GM13977 (cell line): ENCODE results near the gene UNC5B.

ENCODE experiments used
- DNase-seq: peaks from one replicate; pipeline ENCODE4 v3.0.0; 2012; ENCODE audit warnings: low spot score
- CTCF ChIP-seq: IDR thresholded peaks from 2 replicates; pipeline ENCODE4 v1.5.1; 2012; ENCODE audit warnings: mild to moderate bottlenecking, control low read depth; ENCODE audit not compliant: insufficient read depth; ENCODE audit errors: extremely low read depth, missing control alignments
- in situ Hi-C: fragments of 300-500 bp; cut with MboI; formaldehyde crosslinking; loops from one replicate; pipeline ENCODE4 v1.12.0; 2022; ENCODE audit warnings: low sequenced_read_pairs, low pct_unique_long_range_greater_than_20kb, mixed read lengths, inconsistent platforms; ENCODE audit not compliant: unreplicated experiment

The UNC5B gene

DNA sequence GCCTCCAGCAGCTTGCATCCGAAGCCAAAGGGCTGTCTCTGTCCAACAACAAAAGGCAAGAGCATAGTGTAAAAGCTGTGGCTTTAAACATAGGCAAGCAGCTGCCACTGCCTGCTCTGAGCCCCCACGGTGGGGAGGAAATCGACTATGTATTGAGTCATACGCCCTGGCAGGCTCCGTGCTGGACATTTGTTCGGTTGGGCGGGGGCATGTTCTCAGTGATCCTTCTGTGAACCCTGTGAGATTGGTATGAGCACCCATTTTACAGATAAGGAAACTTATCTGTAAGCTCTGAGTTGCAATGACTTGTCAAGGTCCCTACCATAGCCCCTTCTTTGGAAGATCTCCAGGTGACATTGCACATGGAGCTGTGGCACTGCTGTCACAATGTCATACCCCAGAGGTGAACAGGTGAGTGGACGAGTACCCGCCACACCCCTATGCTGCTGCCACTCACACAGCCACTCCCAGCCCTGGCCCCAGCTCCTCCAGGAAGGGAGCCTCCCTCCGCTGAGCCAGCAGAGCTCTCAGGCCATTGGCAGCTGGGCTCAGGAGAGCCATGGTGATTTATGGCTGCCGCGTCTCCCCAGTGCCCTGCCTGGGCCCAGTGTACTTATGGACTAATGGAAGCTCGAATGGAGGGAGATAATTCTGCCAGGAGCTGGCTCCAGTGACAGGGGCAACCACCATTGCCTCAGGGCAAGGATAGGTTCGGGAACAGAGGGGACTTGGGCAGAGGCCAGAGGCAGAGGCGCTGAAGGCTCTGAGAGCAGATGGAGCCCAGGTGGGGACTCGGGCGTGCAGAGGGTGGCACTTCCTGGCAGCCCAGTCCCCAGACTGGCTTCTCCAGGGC is 43.7 kb downstream of the UNC5B start:
- no peak for DNase-seq
- no peak for TF ChIP-seq CTCF

DNA sequence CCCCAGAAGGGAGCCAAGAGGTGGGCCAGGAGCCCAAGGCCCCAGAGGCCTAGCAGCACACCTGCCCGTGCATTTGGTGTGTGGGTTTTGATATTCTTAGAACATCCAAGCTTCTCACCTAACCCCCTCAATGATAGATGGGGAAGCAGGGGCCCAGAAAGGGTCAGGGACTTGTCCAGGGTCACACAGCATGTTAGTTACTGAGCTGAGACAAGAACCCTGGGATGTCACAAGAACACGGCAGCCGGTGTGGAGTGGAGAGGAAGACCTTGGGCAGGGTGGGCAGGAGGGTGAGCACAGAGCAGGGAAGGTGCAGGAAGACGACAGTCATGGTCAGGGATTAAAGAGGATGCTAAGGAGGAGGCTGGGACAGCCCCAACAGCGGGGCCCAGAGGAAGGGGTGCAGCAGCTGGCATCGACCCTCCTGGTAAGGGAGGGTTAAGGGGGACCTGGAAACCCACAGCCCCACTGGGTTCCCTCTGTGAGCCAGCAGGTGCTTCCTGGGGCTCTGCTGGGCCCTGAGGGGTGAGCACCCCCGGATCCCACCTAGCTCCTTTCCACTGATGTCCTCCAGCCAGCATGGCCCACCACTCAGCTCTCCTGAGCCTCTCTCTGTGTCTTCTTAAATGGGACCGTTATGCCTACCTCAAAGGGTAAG is 44.4 kb downstream of the UNC5B start:
- no peak for DNase-seq
- no peak for TF ChIP-seq CTCF
- in situ Hi-C loops = no loop called here

More for the DNA sequence above, 43.7 kb downstream of the UNC5B start:
- in situ Hi-C loops = no loop called here

DNA sequence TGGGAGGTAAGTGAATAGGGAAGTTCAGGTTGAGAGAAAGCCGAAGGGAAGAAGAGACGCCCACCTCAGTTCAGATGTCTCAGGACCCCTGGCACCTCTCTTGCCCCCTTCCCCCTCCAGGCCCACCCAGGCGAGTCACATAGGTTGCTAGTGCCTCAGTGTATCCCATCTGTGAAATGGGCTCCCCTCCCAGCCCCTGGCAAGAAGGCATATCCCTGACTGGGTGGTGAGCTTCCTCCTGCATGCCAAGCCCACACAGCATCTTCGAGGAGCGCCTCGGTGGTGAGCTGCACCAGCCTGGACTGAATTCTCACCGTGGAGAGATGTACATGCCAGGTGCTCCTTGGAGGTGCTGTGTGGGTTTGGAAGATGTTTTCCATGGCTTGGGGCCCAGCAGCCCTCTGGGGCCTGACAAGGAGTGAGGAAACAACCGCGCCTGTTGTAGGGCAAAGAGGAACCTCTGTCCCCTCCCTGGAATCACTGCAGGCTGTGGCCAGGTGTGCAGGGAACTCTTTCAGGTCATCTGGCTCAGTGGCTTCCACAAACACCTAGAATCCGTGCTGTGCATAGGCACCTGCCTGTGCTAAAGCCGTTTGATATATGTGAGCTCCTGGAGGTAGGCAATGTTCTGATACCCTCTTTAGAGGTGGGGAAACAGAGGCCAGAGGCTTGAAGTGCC is 45.1 kb downstream of the UNC5B start:
- in situ Hi-C loops = no loop called here
- DNase-seq = no peak
- TF ChIP-seq CTCF = no peak

DNA sequence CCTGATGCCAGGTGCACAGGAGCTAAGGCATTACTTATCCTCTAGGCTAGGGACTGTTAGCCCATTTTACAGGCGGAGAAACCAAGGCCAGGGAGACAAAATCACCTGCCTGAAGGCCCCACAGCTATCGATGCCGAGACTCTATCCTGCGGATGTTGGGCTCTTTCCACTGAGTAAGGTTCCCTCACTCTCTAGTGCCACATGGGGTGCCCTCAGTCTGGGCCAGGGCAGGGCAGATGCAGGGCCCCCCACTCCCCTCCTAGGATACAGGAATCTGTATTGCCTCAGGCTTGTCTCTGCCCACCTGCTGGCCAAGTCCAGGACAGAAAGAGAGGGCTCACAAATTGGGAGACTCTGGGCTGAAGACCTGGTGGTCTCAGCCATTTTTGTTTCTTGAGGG is 45.7 kb downstream of the UNC5B start:
- in situ Hi-C loops = no loop called here
- no peak for TF ChIP-seq CTCF
- DNase-seq = no peak

- TF ChIP-seq CTCF = no peak
- in situ Hi-C loops = no loop called here
- no peak for DNase-seq
These were observed 46.2 kb downstream of the UNC5B start for GRCh38 chr10:71258446-71259145.

DNA sequence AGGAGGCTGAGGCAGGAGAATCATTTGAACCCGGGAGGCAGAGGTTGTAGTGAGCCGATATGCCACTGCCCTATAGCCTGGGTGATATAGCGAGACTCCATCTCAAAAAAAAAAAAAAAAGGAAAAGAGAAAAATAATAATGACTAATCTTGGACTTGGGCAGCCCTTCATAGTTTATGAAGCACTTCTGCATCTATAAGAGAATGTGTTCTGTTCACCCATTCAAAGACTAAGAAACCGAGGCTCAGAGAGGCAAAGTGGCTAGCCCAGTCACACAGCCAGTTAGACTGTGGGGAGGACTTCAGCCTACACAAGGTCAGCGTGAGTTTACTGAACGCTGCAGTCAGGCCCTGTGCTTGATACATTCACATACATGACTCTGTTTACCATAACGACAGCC is 46.9 kb downstream of the UNC5B start:
- DNase-seq = no peak
- in situ Hi-C loops = no loop called here
- no peak for TF ChIP-seq CTCF
